HG03520 (cell line): ENCODE data around the gene AVPR1A.

Experiments used
- ATAC-seq: cut with Tn5 transposase; IDR thresholded peaks from one replicate; pipeline ENCODE4 v1.9.1; 2021; ENCODE audit warnings: mild to moderate bottlenecking, moderate library complexity; ENCODE audit not compliant: unreplicated experiment

Gene AVPR1A

DNA sequence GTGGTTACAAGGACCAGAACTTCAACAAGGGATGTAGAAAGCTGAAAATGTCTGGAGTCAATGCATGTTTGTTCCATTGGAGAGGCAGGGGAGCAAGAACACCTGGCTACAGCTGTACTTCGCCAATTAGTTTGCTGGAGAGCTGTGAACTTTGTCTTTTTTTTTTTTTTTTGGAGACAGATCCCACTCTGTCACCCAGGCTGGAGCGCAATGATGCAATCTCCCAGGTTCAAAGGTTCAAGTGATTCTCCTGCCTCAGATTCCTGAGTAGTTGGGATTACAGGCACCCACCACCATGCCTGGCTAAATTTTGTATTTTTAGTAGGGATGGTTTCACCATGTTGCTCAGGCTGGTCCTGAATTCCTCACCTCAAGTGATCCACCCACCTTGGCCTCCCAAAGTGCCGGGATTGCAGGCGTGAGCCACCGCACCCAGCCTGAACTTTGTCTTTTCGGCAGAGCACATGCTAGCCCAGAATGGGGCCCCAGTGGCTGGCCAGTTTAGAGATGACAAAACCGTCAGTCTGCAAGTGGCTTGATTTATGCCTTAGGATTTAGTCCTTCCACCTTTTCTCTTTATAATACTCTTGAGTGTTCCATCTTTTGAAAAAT is 55.5 kb downstream of the AVPR1A start:
- ATAC-seq: no peak

DNA sequence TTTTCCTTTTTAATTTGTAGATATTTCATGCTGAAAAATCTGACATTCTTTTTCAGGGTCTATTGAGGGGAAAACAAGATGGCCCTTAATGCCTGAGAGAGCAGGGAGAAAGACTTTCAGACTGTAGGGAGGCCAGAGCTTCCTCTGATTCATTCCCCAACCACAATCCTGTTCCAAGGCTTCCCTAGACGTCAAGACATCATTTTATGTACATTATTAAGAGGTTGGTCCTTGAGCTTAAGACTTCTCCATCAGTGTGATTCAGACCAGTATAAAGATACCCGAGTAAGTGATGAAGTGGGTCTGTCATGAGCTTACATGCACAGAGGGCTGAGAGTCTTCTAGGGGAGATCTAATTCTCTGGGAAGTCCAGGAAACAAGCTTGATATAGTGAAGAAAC is 57.3 kb downstream of the AVPR1A start:
- ATAC-seq: no peak

DNA sequence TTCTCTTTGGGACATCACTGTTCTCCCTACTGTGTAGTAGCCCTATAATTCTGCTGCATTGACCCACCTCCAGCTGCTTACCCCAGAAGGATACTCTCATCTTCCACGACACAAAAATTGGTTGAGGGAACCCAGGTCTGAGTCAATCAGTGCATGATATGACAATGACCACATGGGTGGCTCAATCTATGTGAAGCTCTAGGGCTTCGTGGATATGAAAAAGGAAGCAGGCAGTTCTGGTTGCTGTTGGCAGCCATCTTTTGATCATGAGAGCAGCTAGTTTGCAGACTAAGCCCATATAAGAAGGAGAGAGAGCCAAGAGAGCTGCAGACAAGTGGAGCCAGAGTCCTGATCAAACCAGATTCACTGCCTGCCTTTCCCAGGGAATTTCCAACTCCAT is 57.9 kb downstream of the AVPR1A start:
- no peak for ATAC-seq
